Neuronal stem cell (in vitro differentiated cells): ENCODE measurements around the gene HOXD9.

Source experiments
- DNase-seq: peaks from one replicate; pipeline ENCODE4 v3.0.0-alpha.2; 2013; ENCODE audit warnings: low spot score
- H2AFZ ChIP-seq: one replicate; pipeline ENCODE4 v1.6.1; 2013; ENCODE audit warnings: mild to moderate bottlenecking, low read length, inconsistent platforms
- H2AK5ac ChIP-seq: 2 replicates; pipeline ENCODE4 v1.6.1; 2013; ENCODE audit warnings: low read depth, mild to moderate bottlenecking, inconsistent platforms, low read length, moderate library complexity, mixed read lengths
- H2BK120ac ChIP-seq: 2 replicates; pipeline ENCODE4 v1.6.1; 2013; ENCODE audit warnings: low read depth, mild to moderate bottlenecking, inconsistent platforms, low read length, moderate library complexity, mixed read lengths
- H2BK12ac ChIP-seq: one replicate; pipeline ENCODE4 v1.6.1; 2013; ENCODE audit warnings: low read length, inconsistent platforms
- H2BK15ac ChIP-seq: 2 replicates; pipeline ENCODE4 v1.6.1; 2013; ENCODE audit warnings: mild to moderate bottlenecking, low read length, inconsistent platforms, mixed read lengths
- H2BK5ac ChIP-seq: one replicate; pipeline ENCODE4 v1.6.1; 2013; ENCODE audit warnings: inconsistent platforms, mild to moderate bottlenecking, low read length, moderate library complexity
- H3K14ac ChIP-seq: one replicate; pipeline ENCODE4 v1.6.1; 2013; ENCODE audit warnings: low read length, inconsistent platforms
- H3K18ac ChIP-seq: 2 replicates; pipeline ENCODE4 v1.6.1; 2013; ENCODE audit warnings: low read length, inconsistent platforms
- H3K23ac ChIP-seq: 2 replicates; pipeline ENCODE4 v1.6.1; 2013; ENCODE audit warnings: low read depth, mild to moderate bottlenecking, mixed read lengths, low read length, inconsistent platforms; ENCODE audit not compliant: poor library complexity
- H3K27ac ChIP-seq: replicated peaks from 3 replicates; pipeline ENCODE4 v1.5.1; 2013; ENCODE audit warnings: low read length, inconsistent platforms
- H3K27me3 ChIP-seq, 3 experiments: 2 replicates each; pipeline ENCODE4 v1.6.1; 2013; ENCODE audit warnings: low read length in 3 of 3, mild to moderate bottlenecking in 2 of 3, inconsistent platforms in 1 of 3, low read depth in 1 of 3, mixed read lengths in 1 of 3, moderate library complexity in 1 of 3; ENCODE audit not compliant: control insufficient read depth in 3 of 3, insufficient read depth in 3 of 3
- H3K36me3 ChIP-seq, 2 donors: replicated peaks in 1 of 2; 2 replicates each; pipeline ENCODE4 v1.6.1; 2013; ENCODE audit warnings: low read length in 2 of 2; ENCODE audit not compliant: control insufficient read depth in 2 of 2, insufficient read depth in 2 of 2
- H3K4ac ChIP-seq: 2 replicates; pipeline ENCODE4 v1.6.1; 2013; ENCODE audit warnings: inconsistent platforms, mild to moderate bottlenecking, low read length, moderate library complexity
- H3K4me1 ChIP-seq, 2 donors: 1 replicate in 1 of 2; 2 replicates in 1 of 2; pipeline ENCODE4 v1.6.1; 2013; ENCODE audit warnings: low read length in 2 of 2, low read depth in 1 of 2; ENCODE audit not compliant: control insufficient read depth in 2 of 2, insufficient read depth in 1 of 2
- H3K4me2 ChIP-seq: one replicate; pipeline ENCODE4 v1.6.1; 2013; ENCODE audit warnings: mild to moderate bottlenecking, low read length, inconsistent platforms; ENCODE audit not compliant: insufficient read depth, poor library complexity, severe bottlenecking
- H3K4me3 ChIP-seq, 2 donors: 2 replicates each; pipeline ENCODE4 v1.5.1; 2013; ENCODE audit warnings: low read length in 2 of 2, mild to moderate bottlenecking in 2 of 2, inconsistent platforms in 1 of 2, moderate library complexity in 1 of 2
- H3K79me1 ChIP-seq: one replicate; pipeline ENCODE4 v1.6.1; 2013; ENCODE audit warnings: low read depth, mild to moderate bottlenecking, inconsistent platforms, low read length, moderate library complexity
- H3K9ac ChIP-seq: one replicate; pipeline ENCODE4 v1.6.1; 2013; ENCODE audit warnings: mild to moderate bottlenecking, low read depth, low read length, inconsistent platforms; ENCODE audit not compliant: poor library complexity
- H3K9me3 ChIP-seq, 2 donors: replicated peaks in 1 of 2; 2 replicates each; pipeline versions ENCODE3 to v1.6.1; 2013; ENCODE audit warnings: low read length in 2 of 2, mild to moderate bottlenecking in 2 of 2, inconsistent platforms in 1 of 2, low read depth in 1 of 2, mixed read lengths in 1 of 2, moderate library complexity in 1 of 2; ENCODE audit not compliant: control insufficient read depth in 2 of 2, insufficient read depth in 1 of 2
- H4K8ac ChIP-seq: one replicate; pipeline ENCODE4 v1.6.1; 2013; ENCODE audit warnings: low read depth, mild to moderate bottlenecking, inconsistent platforms, low read length, moderate library complexity
- H4K91ac ChIP-seq: one replicate; pipeline ENCODE4 v1.6.1; 2013; ENCODE audit warnings: low read length, low read depth, mild to moderate bottlenecking, inconsistent platforms; ENCODE audit not compliant: poor library complexity
- WGBS, 2 donors: extraction: QIAGEN DNeasy Blood & Tissue Kit; methylation state at CpG; one replicate each; pipeline ENCODE4 v1.1.7; 2013; ENCODE audit warnings: missing lambda C conversion rate in 2 of 2, mixed read lengths in 1 of 2; ENCODE audit not compliant: insufficient read length in 2 of 2, insufficient replicate concordance in 1 of 2; ENCODE audit errors: extremely low coverage in 2 of 2; 5-methylcytosine and 5-hydroxymethylcytosine counted together

The HOXD9 gene

DNA sequence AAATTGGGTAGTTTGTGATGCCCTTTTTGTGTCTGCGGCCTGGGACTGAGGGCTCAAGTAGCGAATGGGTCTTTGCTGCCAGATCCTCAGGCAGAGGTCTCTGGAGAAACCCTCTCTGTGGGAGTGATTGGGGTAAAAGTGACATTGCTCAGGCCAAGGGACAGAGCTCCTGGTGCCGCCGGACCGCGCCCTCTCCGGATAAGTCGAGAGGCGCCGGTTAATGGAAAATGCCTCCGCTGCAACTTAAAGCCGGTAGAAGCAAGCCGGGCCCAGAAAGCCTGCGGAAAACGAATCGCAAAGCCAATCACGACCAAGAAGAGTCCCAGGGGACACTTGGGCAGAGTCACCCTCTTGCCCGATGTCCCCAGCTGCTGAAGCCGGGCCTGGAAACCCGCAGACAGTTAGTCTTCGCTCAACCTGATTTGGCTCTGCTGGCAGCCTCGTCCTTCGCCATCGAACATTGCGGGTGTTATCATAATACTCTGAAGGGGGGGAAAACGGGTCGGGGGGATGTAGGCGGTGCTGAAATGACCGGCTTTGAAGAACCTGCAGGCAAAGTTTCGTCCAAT is 23.3 kb upstream of the HOXD9 start:
- H3K4me1 ChIP-seq, result no peaks in the 10 kb centered on the region
- no peak overlapping the region for H2BK15ac ChIP-seq
- no peak for DNase-seq
- H3K27me3 ChIP-seq, result peaks cover 69 to 100% (median 93%) of the 10 kb centered on the region in 3 experiments
- no peak overlapping the region for H3K4me3 ChIP-seq
- no peaks in the 10 kb centered on the region for H3K36me3 ChIP-seq
- no peak overlapping the region for H3K18ac ChIP-seq
- no peak overlapping the region for H2BK120ac ChIP-seq
- H3K79me1 ChIP-seq, result no peaks in the 10 kb centered on the region
- no peak overlapping the region for H3K4me2 ChIP-seq
- H3K9ac ChIP-seq, result no peak overlapping the region
- H2AFZ ChIP-seq, result no peak overlapping the region
- no peak overlapping the region for H3K27ac ChIP-seq
- no peak overlapping the region for H2BK5ac ChIP-seq
- no peak overlapping the region for H2BK12ac ChIP-seq
- peaks cover 7 to 8% of the 10 kb centered on the region in 2 donors for H3K9me3 ChIP-seq
- no peak overlapping the region for H2AK5ac ChIP-seq
- H3K14ac ChIP-seq, result no peak overlapping the region
- H3K4ac ChIP-seq, result no peak overlapping the region
- whole genome bisulfite sequencing, 2 donors, result no CpG with 5 or more reads among the region's 30 CpGs
- no peak overlapping the region for H4K8ac ChIP-seq
- H3K23ac ChIP-seq, result no peak overlapping the region
- H4K91ac ChIP-seq, result no peak overlapping the region

GRCh38 chr2:176099728-176100546 is 22.6 kb upstream of the HOXD9 start, which contains the start of gene HOXD12:
TSS of gene HOXD12 (plus strand) at chr2:176099795. CDS start at chr2:176099802, 7 bp downstream.
- Histone ChIP-seq H2AFZ (peak within 1 kb of the TSS; percentile 30), H2AK5ac (no peak within 1 kb of the TSS), H2BK12ac (no peak within 1 kb of the TSS), H3K18ac (no peak within 1 kb of the TSS), H3K27ac (no peak within 1 kb of the TSS), H3K4ac (no peak within 1 kb of the TSS), H2BK120ac (no peak within 1 kb of the TSS), H2BK5ac (no peak within 1 kb of the TSS), H3K4me1 (no peaks in the 10 kb centered on the region), H3K9ac (no peak within 1 kb of the TSS), H2BK15ac (no peak within 1 kb of the TSS), H3K27me3 (peaks cover 74 to 100% (median 95%) of the 10 kb centered on the region in 3 experiments), H4K91ac (no peak within 1 kb of the TSS), H3K23ac (no peak within 1 kb of the TSS), H3K4me3 (no peak within 1 kb of the TSS), H3K36me3 (no peaks in the 10 kb centered on the region), H3K14ac (peak within 1 kb of the TSS; percentile 28), H3K9me3 (peaks cover 7 to 8% of the 10 kb centered on the region in 2 donors), H3K79me1 (no peaks in the 10 kb centered on the region), H4K8ac (no peak within 1 kb of the TSS), H3K4me2 (no peak within 1 kb of the TSS)
- WGBS, 2 donors, result no CpG with 5 or more reads among the region's 70 CpGs
- no peak for DNase-seq

GRCh38 chr2:176100547-176101140 is 21.9 kb upstream of the HOXD9 start:
- H3K4me1 ChIP-seq, result no peaks in the 10 kb centered on the region
- peaks cover 7 to 8% of the 10 kb centered on the region in 2 donors for H3K9me3 ChIP-seq
- no peak overlapping the region for H2BK120ac ChIP-seq
- no peak overlapping the region for H3K27ac ChIP-seq
- H3K4me2 ChIP-seq, result no peak overlapping the region
- H3K27me3 ChIP-seq, result peaks cover 81 to 100% (median 96%) of the 10 kb centered on the region in 3 experiments
- no peak overlapping the region for H3K18ac ChIP-seq
- no peaks in the 10 kb centered on the region for H3K79me1 ChIP-seq
- no peak overlapping the region for H3K4me3 ChIP-seq
- no peak for DNase-seq
- H2AFZ ChIP-seq, result no peak overlapping the region
- no peak overlapping the region for H2BK15ac ChIP-seq
- no peak overlapping the region for H2AK5ac ChIP-seq
- H3K14ac ChIP-seq, result no peak overlapping the region
- H2BK12ac ChIP-seq, result no peak overlapping the region
- no CpG with 5 or more reads among the region's 28 CpGs for WGBS, 2 donors
- H3K4ac ChIP-seq, result no peak overlapping the region
- H4K91ac ChIP-seq, result no peak overlapping the region
- no peak overlapping the region for H2BK5ac ChIP-seq
- H3K36me3 ChIP-seq, result no peaks in the 10 kb centered on the region
- H3K9ac ChIP-seq, result no peak overlapping the region
- H3K23ac ChIP-seq, result no peak overlapping the region
- no peak overlapping the region for H4K8ac ChIP-seq
